ENCODE data around the gene RANBP10.

RANBP10 gene

GRCh38 chr16:67825906-67826305 is 19.5 kb upstream of the RANBP10 start:
- no peak for DNase-seq

- no peak for DNase-seq
Measured at GRCh38 chr16:67825119-67825518, 18.8 kb upstream of the RANBP10 start.

GRCh38 chr16:67822511-67822910 is 16.2 kb upstream of the RANBP10 start:
- no peak for DNase-seq

DNA sequence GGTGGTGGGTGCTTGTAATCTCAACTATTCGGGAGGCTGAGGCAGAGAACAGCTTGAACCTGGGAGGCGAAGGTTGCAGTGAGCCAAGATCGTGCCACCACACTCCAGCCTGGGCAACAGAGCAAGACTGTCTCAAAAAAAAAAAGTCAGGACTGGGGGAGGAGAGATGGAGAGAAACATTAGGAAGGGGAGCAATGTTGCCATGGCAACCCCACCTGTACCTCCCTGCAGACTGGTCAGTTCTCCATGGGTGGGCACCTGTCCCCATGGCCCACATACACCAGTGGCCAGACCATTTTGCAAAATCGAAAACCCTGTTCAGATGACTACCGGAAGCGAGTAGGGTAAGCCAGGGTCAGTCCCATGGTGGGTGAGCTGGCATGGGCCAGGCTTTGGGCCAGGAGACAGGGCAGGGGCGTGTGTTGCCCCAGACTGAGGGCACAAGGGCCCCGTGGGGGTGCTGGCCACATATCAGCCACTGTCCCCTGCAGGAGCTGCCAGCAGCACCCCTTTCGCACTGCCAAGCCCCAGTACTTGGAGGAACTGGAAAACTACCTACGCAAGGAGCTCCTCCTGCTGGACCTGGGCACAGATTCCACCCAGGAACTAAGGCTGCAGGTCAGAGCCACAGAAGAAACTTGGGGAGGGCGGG is 14.4 kb upstream of the RANBP10 start:
- no peak for DNase-seq

DNA sequence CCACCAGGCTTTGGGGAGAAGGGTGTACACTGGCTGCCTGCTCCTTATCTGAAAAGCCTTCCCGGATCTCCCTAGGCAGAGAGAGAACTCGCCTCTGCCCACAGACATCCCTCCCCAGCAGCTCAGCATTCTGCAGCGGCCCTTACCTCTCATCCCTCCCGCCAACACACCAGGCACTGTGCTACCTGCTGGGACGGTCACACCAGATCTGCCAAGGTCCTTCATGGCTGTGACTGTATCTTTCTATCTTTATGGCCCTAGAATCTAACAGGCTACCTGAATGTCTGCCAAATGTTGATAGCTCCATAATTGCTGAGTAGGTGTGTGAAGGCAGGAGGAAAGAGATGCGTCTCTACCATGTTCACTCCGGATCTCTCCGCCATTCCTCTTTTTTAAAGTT is 8.2 kb upstream of the RANBP10 start:
- no peak for DNase-seq

DNA sequence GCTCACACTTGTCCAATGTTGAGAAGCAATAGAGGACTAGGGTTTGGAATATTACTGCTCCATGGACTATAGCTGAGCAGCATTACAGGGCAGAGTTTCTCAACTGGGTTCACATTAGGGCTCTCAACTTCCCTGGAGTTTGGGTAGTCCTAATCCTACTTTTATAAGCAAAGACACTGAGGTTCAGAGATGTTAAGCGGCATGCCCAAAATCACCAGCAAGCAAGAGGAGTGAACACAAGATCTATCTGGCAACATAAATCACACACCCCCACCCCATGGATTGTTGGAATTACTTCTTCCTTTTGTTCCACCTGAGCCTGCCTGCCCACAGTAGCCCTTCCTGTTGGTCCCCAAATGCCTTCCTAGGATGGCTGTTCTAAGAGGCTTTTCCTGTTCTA is 5.5 kb upstream of the RANBP10 start:
- no peak for DNase-seq

GRCh38 chr16:67807148-67807682 is 855 bp upstream of the RANBP10 start:
- DNase-seq = no peak

- no peak for DNase-seq
Measured at GRCh38 chr16:67805718-67806427, 487 bp downstream of the RANBP10 start.

GRCh38 chr16:67804853-67805542 is 1.4 kb downstream of the RANBP10 start:
- DNase-seq = no peak

DNA sequence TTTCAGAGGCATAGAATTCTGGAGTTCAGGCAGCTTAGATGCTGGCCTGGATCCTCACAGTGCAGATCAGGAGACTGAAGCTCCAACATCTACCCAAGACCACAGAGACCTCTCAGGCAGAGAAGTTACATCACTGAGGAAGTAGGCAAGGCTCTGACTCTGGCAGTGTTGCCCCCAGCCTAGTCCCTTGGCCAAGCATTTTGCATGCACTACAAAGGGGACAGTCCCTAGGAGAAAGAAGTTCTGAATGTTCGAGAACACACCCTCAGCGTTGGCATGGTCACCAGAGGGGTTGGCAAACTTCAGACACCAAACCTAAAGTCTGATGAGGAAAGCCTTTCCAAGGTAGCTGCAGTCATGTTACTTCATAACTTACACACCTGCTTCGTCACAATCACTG is 2.5 kb downstream of the RANBP10 start:
- no peak for DNase-seq

- DNase-seq = no peak
Measured at GRCh38 chr16:67801883-67802282, 4.5 kb downstream of the RANBP10 start.

GRCh38 chr16:67801241-67801640 is 5.1 kb downstream of the RANBP10 start:
- no peak for DNase-seq

DNA sequence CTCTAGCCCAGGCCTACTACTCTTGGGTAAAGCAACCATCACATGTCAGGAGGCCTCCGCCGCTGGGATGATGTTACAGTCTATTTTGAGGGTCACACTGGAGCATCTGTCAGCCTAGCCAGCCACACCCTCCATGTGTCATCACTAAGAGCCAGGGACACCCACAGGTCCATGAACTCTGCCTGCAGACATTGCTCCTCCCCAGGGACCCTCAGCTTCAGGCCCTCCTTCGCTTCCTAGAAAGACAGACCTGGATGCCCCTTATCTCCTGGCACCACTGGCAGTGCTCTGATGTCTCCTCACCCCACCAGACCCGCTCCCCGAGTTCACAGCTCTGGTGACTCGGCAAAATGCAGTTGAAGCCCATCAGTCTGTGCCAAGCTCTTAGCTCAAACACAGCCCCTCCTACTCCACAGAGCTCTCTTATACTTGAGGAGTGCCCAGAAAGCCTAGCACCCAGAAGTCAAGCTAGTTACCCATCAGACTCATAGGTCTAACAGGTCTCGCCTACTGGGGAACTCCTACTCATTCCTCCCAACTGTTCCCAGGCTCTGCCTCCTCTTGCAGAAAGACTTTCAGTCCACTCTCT is 5.9 kb downstream of the RANBP10 start:
- no peak for DNase-seq

- DNase-seq = no peak
Measured at GRCh38 chr16:67796099-67796718, 10.2 kb downstream of the RANBP10 start.

DNA sequence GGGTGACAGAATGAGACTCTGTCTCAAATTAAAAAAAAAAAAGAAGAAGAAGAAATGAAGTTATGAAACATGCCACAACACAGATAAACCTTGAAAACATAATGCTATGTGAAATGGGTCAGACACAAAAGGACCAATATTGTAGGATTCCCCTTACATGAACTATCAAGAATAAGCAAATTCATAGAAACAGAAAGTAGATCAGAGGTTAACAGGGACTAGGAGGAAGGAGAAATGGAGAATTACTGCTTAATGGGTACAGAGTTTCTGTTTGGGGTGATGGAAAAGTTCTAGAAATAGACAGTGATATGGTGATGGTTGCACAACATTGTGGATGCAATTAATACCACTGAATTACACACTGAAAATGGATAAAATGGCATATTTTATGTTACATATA is 16.3 kb downstream of the RANBP10 start:
- no peak for DNase-seq

DNA sequence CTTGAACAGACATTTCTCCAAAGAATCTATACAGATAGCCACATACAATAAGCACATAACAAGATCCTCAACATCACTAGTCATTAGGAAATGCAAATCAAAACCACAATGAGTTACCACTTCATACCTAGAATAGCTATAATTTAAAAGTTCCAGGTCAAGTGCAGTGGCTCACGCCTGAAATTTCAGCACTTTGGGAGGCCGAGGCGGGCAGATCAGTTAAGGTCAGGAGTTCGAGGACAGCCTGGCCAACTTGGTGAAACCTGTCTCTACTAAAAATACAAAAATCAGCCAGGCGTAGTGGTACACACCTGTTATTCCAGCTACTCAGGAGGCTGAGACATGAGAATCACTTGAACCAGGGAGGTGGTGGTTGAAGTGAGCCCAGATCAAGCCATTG is 19.9 kb downstream of the RANBP10 start:
- no peak for DNase-seq

DNA sequence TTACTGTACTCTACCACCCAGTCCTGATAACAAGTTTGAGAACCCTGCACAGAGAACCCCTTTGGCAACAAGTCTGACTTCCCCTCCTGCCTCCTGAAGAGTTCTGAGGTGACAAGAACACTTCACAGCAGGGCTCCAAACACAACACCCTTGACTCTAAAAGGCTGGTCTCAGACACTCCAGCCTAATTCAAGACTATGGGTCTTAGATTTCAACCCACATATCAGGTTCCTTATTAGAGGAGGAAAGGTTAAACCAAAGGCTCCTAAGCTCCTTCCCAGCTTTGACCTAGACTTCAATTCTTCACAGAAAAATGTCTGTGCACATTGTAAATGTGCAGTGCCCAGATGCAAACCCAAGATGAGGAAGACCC is 23.0 kb downstream of the RANBP10 start:
- no peak for DNase-seq

DNA sequence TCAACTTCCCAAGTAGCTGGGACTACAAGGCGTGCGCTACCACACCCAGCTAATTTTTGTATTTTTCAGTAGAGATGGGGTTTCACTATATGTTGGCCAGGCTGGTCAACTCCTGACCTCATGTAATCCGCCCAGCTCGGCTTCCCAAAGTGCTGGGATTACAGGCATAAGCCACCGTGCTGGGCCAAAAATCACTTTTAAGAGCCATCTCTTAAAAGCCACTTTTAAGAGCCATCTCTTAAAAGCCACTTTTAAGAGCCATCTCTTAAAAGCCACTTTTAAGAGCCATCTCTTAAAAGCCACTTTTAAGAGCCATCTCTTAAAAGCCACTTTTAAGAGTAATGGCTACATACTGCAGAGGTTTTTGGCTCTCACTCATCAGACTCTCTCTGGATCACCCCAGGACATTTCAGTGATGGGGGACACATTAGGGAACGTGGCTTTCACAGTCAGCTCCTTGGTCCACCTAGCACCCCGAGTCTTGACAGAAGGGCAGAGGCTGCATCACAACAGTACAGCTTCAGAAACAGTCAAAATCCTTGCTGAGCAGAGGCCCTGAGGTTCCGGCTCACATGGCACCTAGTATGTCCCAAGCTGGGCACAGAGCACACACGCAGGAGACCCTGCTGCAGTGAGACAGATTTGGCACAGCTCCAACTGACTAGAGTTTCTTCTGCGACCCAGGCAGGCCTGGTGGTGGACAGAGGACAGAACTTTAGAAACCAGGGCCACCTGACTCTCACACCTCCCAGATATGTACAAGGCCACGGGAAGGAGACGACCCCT is 23.6 kb downstream of the RANBP10 start:
- DNase-seq = no peak

GRCh38 chr16:67781565-67781921 is 24.8 kb downstream of the RANBP10 start:
- no peak for DNase-seq

GRCh38 chr16:67780847-67781564 is 25.4 kb downstream of the RANBP10 start:
- DNase-seq = no peak

DNA sequence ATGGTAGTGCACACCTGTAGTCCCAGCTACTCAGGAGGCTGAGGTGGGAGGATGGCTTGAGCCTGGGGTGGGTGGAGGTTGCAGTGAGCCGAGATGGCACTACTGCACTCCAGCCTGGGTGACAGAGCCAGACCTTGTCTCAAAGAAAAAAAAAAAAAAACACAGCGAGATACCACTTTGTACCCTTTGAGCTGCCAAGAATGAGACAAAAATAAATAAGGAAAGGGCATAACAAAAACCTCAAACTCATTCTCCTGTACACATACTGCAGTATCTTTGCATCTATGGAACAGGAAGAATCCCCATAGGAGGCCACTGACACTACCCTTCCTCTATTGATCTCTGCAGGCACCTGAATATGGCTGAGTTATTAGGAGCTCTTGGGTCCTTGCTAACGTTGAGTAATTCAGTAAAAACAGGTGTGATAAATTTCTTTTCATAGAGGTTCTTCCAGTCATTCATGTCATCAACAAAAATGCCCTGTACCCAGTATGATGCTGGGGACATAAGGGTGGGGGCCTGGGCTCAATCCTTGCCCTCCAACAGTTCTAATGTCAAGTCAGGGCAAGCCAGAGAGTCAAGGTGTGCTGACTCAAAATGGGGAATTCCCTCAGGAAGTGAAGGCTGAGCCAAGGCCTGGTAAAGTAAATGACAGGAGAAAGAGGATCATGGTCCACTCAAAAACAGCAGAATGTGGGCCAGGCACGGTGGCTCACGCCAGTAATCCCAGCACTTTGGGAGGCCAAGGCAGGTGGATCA is 26.9 kb downstream of the RANBP10 start:
- DNase-seq = no peak
